ENCODE measurements around the gene SCRT2.

DNA sequence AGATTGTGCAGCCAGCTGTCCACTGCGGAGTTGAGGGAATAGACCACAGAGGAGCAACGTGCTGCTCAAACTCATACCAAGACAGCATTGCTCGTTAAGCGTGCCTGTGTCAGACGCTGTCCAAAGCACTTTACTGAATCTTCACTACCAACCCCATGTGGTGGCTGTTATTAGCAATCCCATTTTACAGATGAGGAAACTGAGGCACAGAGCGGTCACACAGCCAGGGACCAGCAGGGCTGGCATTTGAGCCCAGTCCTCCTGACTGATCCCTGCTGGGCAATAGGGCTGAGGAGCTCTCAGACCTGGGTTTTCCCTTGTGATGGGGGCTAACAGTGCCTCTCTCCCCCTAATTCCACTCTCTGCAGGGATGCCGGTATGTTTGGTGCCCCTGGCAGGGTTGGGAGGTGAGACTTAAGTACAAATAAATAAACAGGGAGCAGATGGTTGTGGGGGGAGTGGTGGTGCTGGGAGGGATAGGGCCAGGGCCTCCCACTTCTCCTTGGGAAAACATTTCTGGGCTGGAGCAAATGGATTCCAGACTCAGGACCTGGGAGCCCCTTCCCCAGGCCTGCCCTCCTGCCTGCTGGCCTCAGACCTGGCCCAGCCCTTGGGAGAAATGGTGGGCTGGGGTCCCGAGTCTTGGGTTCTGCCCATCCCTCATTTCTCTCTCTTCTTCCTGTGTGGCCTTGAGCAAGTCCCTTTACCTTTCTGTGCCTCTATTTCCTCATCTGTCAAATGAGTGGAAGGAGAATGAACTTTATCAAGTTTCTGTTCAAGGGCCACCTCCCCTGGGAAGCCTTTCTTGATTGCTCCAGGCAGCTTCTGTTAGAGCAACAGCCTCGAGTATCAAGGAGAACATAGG, 40.3 kb downstream of the SCRT2 start:
- TF ChIP-seq, protein P1, sequence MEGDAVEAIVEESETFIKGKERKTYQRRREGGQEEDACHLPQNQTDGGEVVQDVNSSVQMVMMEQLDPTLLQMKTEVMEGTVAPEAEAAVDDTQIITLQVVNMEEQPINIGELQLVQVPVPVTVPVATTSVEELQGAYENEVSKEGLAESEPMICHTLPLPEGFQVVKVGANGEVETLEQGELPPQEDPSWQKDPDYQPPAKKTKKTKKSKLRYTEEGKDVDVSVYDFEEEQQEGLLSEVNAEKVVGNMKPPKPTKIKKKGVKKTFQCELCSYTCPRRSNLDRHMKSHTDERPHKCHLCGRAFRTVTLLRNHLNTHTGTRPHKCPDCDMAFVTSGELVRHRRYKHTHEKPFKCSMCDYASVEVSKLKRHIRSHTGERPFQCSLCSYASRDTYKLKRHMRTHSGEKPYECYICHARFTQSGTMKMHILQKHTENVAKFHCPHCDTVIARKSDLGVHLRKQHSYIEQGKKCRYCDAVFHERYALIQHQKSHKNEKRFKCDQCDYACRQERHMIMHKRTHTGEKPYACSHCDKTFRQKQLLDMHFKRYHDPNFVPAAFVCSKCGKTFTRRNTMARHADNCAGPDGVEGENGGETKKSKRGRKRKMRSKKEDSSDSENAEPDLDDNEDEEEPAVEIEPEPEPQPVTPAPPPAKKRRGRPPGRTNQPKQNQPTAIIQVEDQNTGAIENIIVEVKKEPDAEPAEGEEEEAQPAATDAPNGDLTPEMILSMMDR (IDR thresholded peaks at IDR 0.05; ENCODE audit: low read depth, low read length), result no peak
- no peak for TF ChIP-seq EZH2phosphoT487 (IDR thresholded peaks at IDR 0.05; ENCODE audit: low read depth)

Data from OCI-LY3 (cell line).